Colonic mucosa (tissue), 4 donors: ENCODE measurements around the gene EPAS1. TPM values are rescaled to one million over a fixed set of nuclear protein-coding genes. Genes with fewer than 3 reads are reported as not detected.

ENCODE experiments used
- DNase-seq: peaks from one replicate; pipeline ENCODE4 v3.0.0-alpha.2; 2020
- H3K27ac ChIP-seq: fragments of 200-600 bp; one replicate; pipeline ENCODE4 v1.8.0; 2021
- H3K27me3 ChIP-seq: fragments of 200-600 bp; one replicate; pipeline ENCODE4 v1.8.0; 2021
- H3K36me3 ChIP-seq: fragments of 200-600 bp; one replicate; pipeline ENCODE4 v1.8.0; 2021
- H3K4me1 ChIP-seq: fragments of 200-600 bp; one replicate; pipeline ENCODE4 v1.8.0; 2021; ENCODE audit warnings: mild to moderate bottlenecking
- H3K4me3 ChIP-seq: fragments of 200-600 bp; one replicate; pipeline ENCODE4 v1.8.0; 2021
- H3K9ac ChIP-seq, 2 donors: one replicate each; pipeline ENCODE4 v1.7.0; 2013; ENCODE audit warnings: control low read depth in 2 of 2, low read depth in 2 of 2, low read length in 2 of 2
- H3K9me3 ChIP-seq: fragments of 200-600 bp; one replicate; pipeline ENCODE4 v1.8.0; 2021
- intact Hi-C: fragments of 100-400 bp; cut with DNase I; formaldehyde crosslinking; loops from one replicate; pipeline ENCODE4 v1.14.1; 2022
- total RNA-seq, 2 donors: library from RNA; stranded (reverse); fragmentation: NEBNext Ultra II Directional in 1 of 2; extraction: Animal tissue kit (Norgen Biotek cat#: 25700) in 1 of 2; gene quantifications; one replicate each; pipeline ENCODE4 v1.2.1, GENCODE V29; 2021
- TF ChIP-seq, protein P1 (sequence below): fragments of 200-600 bp; IDR thresholded peaks from one replicate; pipeline ENCODE4 v1.8.0; 2022; ENCODE audit warnings: antibody characterized with exemption, mild to moderate bottlenecking
- donor health status: healthy.
- donor health status: DM: no; HTN: no; CAD: no.
- donor health status: DM: no; HTN: no; CAD: no.

Gene EPAS1
- total RNA-seq, 2 donors from 2014 or later = 116 to 140 TPM

GRCh38 chr2:46267616-46268015 lies 29.6 kb upstream of the EPAS1 start:
- intact Hi-C loops = no loop called here
- DNase-seq = no peak
- Histone ChIP-seq H3K9me3 (no peaks in the 10 kb centered on the region), H3K27ac (no peak overlapping the region), H3K4me3 (no peak overlapping the region), H3K27me3 (no peaks in the 10 kb centered on the region), H3K9ac (no peak overlapping the region), H3K36me3 (no peaks in the 10 kb centered on the region), H3K4me1 (no peaks in the 10 kb centered on the region)
- TF ChIP-seq, protein P1, sequence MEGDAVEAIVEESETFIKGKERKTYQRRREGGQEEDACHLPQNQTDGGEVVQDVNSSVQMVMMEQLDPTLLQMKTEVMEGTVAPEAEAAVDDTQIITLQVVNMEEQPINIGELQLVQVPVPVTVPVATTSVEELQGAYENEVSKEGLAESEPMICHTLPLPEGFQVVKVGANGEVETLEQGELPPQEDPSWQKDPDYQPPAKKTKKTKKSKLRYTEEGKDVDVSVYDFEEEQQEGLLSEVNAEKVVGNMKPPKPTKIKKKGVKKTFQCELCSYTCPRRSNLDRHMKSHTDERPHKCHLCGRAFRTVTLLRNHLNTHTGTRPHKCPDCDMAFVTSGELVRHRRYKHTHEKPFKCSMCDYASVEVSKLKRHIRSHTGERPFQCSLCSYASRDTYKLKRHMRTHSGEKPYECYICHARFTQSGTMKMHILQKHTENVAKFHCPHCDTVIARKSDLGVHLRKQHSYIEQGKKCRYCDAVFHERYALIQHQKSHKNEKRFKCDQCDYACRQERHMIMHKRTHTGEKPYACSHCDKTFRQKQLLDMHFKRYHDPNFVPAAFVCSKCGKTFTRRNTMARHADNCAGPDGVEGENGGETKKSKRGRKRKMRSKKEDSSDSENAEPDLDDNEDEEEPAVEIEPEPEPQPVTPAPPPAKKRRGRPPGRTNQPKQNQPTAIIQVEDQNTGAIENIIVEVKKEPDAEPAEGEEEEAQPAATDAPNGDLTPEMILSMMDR = no peak

DNA sequence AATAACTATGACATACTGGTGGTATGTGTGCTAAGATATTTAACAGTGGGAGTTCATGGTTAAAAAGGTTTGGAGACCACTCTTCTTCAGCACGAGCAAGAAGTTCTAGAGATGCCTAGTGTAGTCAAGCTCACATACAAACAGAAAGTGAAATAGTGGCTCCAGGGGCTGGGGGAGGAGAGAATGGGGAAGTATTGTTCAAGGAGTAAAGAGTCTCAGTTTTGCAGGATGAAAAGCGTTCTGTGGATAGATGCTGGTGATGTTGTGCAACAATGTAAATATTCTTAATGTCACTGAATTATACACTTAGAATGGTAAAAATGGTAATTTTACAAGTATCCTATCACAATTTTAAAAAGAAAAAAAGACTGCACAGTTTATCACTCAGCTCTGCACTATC lies 29.0 kb upstream of the EPAS1 start:
- H3K9me3 ChIP-seq = no peaks in the 10 kb centered on the region
- TF ChIP-seq, protein P1 = no peak
- intact Hi-C loops = no loop called here
- no peaks in the 10 kb centered on the region for H3K36me3 ChIP-seq
- no peak overlapping the region for H3K27ac ChIP-seq
- H3K27me3 ChIP-seq = no peaks in the 10 kb centered on the region
- no peak overlapping the region for H3K9ac ChIP-seq
- no peak for DNase-seq
- H3K4me3 ChIP-seq = no peak overlapping the region
- no peaks in the 10 kb centered on the region for H3K4me1 ChIP-seq

GRCh38 chr2:46269001-46269400 lies 28.2 kb upstream of the EPAS1 start:
- no peak for DNase-seq
- H3K4me1 ChIP-seq = no peaks in the 10 kb centered on the region
- H3K9me3 ChIP-seq = no peaks in the 10 kb centered on the region
- intact Hi-C loops = no loop called here
- H3K27me3 ChIP-seq = no peaks in the 10 kb centered on the region
- H3K4me3 ChIP-seq = no peak overlapping the region
- H3K36me3 ChIP-seq = no peaks in the 10 kb centered on the region
- no peak overlapping the region for H3K9ac ChIP-seq
- H3K27ac ChIP-seq = no peak overlapping the region
- TF ChIP-seq, protein P1 = no peak

DNA sequence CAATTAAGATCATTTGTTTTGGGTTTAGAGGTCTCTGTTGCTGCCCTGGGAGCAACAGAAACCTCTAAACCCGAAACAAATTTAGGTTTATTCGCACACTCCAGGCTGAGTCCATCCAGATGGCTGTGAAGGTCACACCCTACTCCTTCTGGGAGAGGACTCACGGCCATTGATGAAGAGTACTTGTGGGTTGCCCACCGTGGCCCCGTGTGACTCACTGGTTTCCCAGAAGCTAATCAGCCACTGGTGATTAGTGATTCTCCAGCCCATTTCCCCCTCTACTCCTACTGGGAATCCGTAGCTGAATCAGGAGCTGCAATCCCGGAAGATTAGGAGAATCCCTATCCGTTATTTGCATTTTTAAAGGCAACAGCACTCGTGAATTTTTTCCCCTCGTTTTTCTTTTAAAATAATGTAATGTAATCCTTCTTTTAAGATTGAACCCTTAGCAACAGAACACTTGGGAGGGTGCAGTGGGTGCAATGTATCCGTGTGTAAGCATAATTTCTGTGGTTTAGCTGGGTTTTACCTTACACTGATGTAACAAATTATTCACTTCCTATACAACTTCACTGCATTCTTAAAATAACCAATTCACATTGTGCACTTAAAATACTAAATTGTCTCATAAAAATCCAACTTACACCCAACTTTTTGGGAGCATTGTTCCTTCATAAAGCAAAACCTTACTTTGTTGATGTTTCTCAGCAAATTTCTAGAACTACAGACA lies 27.5 kb upstream of the EPAS1 start:
- H3K4me1 ChIP-seq = no peaks in the 10 kb centered on the region
- no peak for DNase-seq
- no peak overlapping the region for H3K9ac ChIP-seq
- intact Hi-C loops = no loop called here
- H3K27ac ChIP-seq = no peak overlapping the region
- H3K4me3 ChIP-seq = no peak overlapping the region
- H3K36me3 ChIP-seq = no peaks in the 10 kb centered on the region
- no peaks in the 10 kb centered on the region for H3K9me3 ChIP-seq
- H3K27me3 ChIP-seq = no peaks in the 10 kb centered on the region
- TF ChIP-seq, protein P1 = no peak

- no peak for DNase-seq
- H3K27me3 ChIP-seq = no peaks in the 10 kb centered on the region
- no peaks in the 10 kb centered on the region for H3K9me3 ChIP-seq
- H3K4me1 ChIP-seq = no peaks in the 10 kb centered on the region
- no peak overlapping the region for H3K9ac ChIP-seq
- TF ChIP-seq, protein P1 = no peak
- H3K36me3 ChIP-seq = no peaks in the 10 kb centered on the region
- intact Hi-C loops = no loop called here
- H3K27ac ChIP-seq = no peak overlapping the region
- H3K4me3 ChIP-seq = no peak overlapping the region
These were observed 26.8 kb upstream of the EPAS1 start for GRCh38 chr2:46270384-46270783.
